Measurements from ENCODE around the gene CREB3L2. TPM values are rescaled to one million over a fixed set of nuclear protein-coding genes. Genes with fewer than 3 reads are reported as not detected.

The CREB3L2 gene
- polyA plus RNA-seq, 3 donors: 6.9 to 12.9 (median 11.9) TPM

- Mint-ChIP-seq H3K27me3 (ENCODE audit: low read depth in 3 of 3) (peaks cover 0 to 2% (median 0%) of the 10 kb centered on the region in 3 donors), H3K9me3 (no peaks in the 10 kb centered on the region), H3K4me3 (no peak overlapping the region), H3K4me1 (peaks cover 15% of the 10 kb centered on the region), H3K27ac (no peak overlapping the region), H3K36me3 (peaks cover 11 to 15% of the 10 kb centered on the region in 2 donors)
- H3K4me2 ChIP-seq (replicated peaks; ENCODE audit: extremely low read depth, low read length, poor library complexity, severe bottlenecking): no peak overlapping the region
- H3K9ac ChIP-seq (ENCODE audit: insufficient read depth, low read length, poor library complexity, severe bottlenecking): no peak overlapping the region
- H3K36me3 ChIP-seq (replicated peaks in 1 of 2; ENCODE audit: control insufficient read depth in 1 of 2, insufficient read depth in 2 of 2, low read length in 2 of 2): no peaks in the 10 kb centered on the region
- H3K4me1 ChIP-seq (ENCODE audit: control insufficient read depth in 1 of 2, insufficient read depth in 2 of 2, low read length in 2 of 2): no peaks in the 10 kb centered on the region
- H3K27me3 ChIP-seq (ENCODE audit: control insufficient read depth in 2 of 2, insufficient read depth in 2 of 2, low read length in 2 of 2): no peaks in the 10 kb centered on the region
- H3K79me2 ChIP-seq (ENCODE audit: insufficient read depth, low read length): peaks cover 36% of the 10 kb centered on the region
- no CpG with 5 or more reads among the region's 4 CpGs for WGBS (ENCODE audit: insufficient coverage)
- DNase-seq: no peak
- H3K9me3 ChIP-seq (replicated peaks in 1 of 2; ENCODE audit: control insufficient read depth in 1 of 2, insufficient read depth in 1 of 2, low read length in 2 of 2): no peaks in the 10 kb centered on the region
- no peak overlapping the region for H3K4me3 ChIP-seq (replicated peaks in 1 of 3; ENCODE audit: low read depth in 2 of 3, low read length in 3 of 3)
- no peak overlapping the region for H3K27ac ChIP-seq (ENCODE audit: low read depth in 1 of 2, low read length in 2 of 2)
- no peak overlapping the region for H2AFZ ChIP-seq (ENCODE audit: insufficient read depth, low read depth, low read length, poor library complexity, severe bottlenecking)
- intact Hi-C loops (cut with micrococcal nuclease): no loop called here
- no peaks in the 10 kb centered on the region for H4K20me1 ChIP-seq (ENCODE audit: insufficient read depth, low read length)
- TF ChIP-seq CTCF (IDR thresholded peaks at IDR 0.05): no peak
Observed at GRCh38 chr7:137950263-137950621, 51.6 kb downstream of the CREB3L2 start.

GRCh38 chr7:137949416-137950262 lies 52.2 kb downstream of the CREB3L2 start:
- Mint-ChIP-seq H3K36me3 (peaks cover 11 to 15% of the 10 kb centered on the region in 2 donors), H3K4me1 (peaks cover 11% of the 10 kb centered on the region), H3K27me3 (ENCODE audit: low read depth in 3 of 3) (peaks cover 0 to 2% (median 0%) of the 10 kb centered on the region in 3 donors), H3K4me3 (no peak overlapping the region), H3K9me3 (no peaks in the 10 kb centered on the region), H3K27ac (no peak overlapping the region)
- Histone ChIP-seq H3K27ac (ENCODE audit: low read depth in 1 of 2, low read length in 2 of 2) (no peak overlapping the region), H2AFZ (ENCODE audit: insufficient read depth, low read depth, low read length, poor library complexity, severe bottlenecking) (no peak overlapping the region), H3K4me3 (replicated peaks in 1 of 3; ENCODE audit: low read depth in 2 of 3, low read length in 3 of 3) (no peak overlapping the region), H3K27me3 (ENCODE audit: control insufficient read depth in 2 of 2, insufficient read depth in 2 of 2, low read length in 2 of 2) (no peaks in the 10 kb centered on the region), H3K4me1 (ENCODE audit: control insufficient read depth in 1 of 2, insufficient read depth in 2 of 2, low read length in 2 of 2) (no peaks in the 10 kb centered on the region), H3K9me3 (replicated peaks in 1 of 2; ENCODE audit: control insufficient read depth in 1 of 2, insufficient read depth in 1 of 2, low read length in 2 of 2) (no peaks in the 10 kb centered on the region), H4K20me1 (ENCODE audit: insufficient read depth, low read length) (no peaks in the 10 kb centered on the region), H3K36me3 (replicated peaks in 1 of 2; ENCODE audit: control insufficient read depth in 1 of 2, insufficient read depth in 2 of 2, low read length in 2 of 2) (no peaks in the 10 kb centered on the region), H3K4me2 (replicated peaks; ENCODE audit: extremely low read depth, low read length, poor library complexity, severe bottlenecking) (no peak overlapping the region), H3K9ac (ENCODE audit: insufficient read depth, low read length, poor library complexity, severe bottlenecking) (no peak overlapping the region), H3K79me2 (ENCODE audit: insufficient read depth, low read length) (peaks cover 31% of the 10 kb centered on the region)
- no peak for DNase-seq
- intact Hi-C loops (cut with micrococcal nuclease): loop anchor here in 1 of 2 donors (10.0 kb wide), 1 partner anchor 55 kb away; the partner anchor contains the start of gene CREB3L2
- TF ChIP-seq CTCF (IDR thresholded peaks at IDR 0.05): no peak
- 83% methylated on average over 2 of the region's 6 CpGs for WGBS (ENCODE audit: insufficient coverage)

All from CD14-positive monocyte (primary cell).